Keratinocyte (primary cell): Measurements from ENCODE around the gene ADORA2B. TPM values are rescaled to one million over a fixed set of nuclear protein-coding genes. Genes with fewer than 3 reads are reported as not detected.
A peak's percentile ranks its signal among the peaks of the same experiment; 100 is the strongest.

ENCODE experiments used
- DNase-seq: peaks from one replicate; pipeline ENCODE4 v3.0.0-alpha.2; 2011; ENCODE audit warnings: low read depth, missing footprints, low spot score
- FAIRE-seq: peaks from 2 replicates; lab custom pipeline; 2011; peaks lifted over from hg19 to GRCh38; lab: Jason Lieb, UNC
- H2AFZ ChIP-seq: 2 replicates; pipeline ENCODE4 v1.6.0; 2012; ENCODE audit warnings: low read length, control low read depth, inconsistent platforms; ENCODE audit not compliant: control insufficient read depth
- H3K27ac ChIP-seq: 2 replicates; pipeline ENCODE4 v1.5.1; 2011; ENCODE audit warnings: low read length; ENCODE audit not compliant: control insufficient read depth, insufficient read depth
- H3K27me3 ChIP-seq: 3 replicates; pipeline ENCODE4 v1.6.0; 2011; ENCODE audit warnings: low read length; ENCODE audit not compliant: control insufficient read depth, insufficient read depth; ENCODE audit errors: extremely low read depth
- H3K36me3 ChIP-seq, 2 experiments: 2 replicates in 1 of 2; 3 replicates in 1 of 2; pipeline ENCODE4 v1.5.1; 2011; ENCODE audit warnings: low read length in 2 of 2, mild to moderate bottlenecking in 1 of 2; ENCODE audit not compliant: control insufficient read depth in 2 of 2, insufficient read depth in 2 of 2; ENCODE audit errors: extremely low read depth in 1 of 2
- H3K4me1 ChIP-seq: 3 replicates; pipeline ENCODE4 v1.5.1; 2011; ENCODE audit warnings: low read length; ENCODE audit not compliant: control insufficient read depth, insufficient read depth; ENCODE audit errors: extremely low read depth
- H3K4me2 ChIP-seq: 3 replicates; pipeline ENCODE4 v1.6.0; 2011; ENCODE audit warnings: low read depth, low read length; ENCODE audit not compliant: control insufficient read depth, insufficient read depth; ENCODE audit errors: extremely low read depth
- H3K4me3 ChIP-seq, 3 experiments: fragments of 200-600 bp in 1 of 3; sonication (generic) in 1 of 3; 2 replicates in 2 of 3; 3 replicates in 1 of 3; pipeline ENCODE4 v1.5.1; 2011 to 2016; ENCODE audit warnings: low read length in 3 of 3, mild to moderate bottlenecking in 3 of 3, control low read depth in 2 of 3, inconsistent platforms in 1 of 3, low read depth in 1 of 3, mixed read lengths in 1 of 3, mixed run types in 1 of 3, moderate library complexity in 1 of 3; ENCODE audit not compliant: control insufficient read depth in 2 of 3, insufficient read depth in 2 of 3; ENCODE audit errors: extremely low read depth in 1 of 3
- H3K79me2 ChIP-seq: 2 replicates; pipeline ENCODE4 v1.6.0; 2012; ENCODE audit warnings: low read length; ENCODE audit not compliant: control insufficient read depth, insufficient read depth
- H3K9ac ChIP-seq: 3 replicates; pipeline ENCODE4 v1.6.0; 2011; ENCODE audit warnings: low read length; ENCODE audit not compliant: control insufficient read depth, insufficient read depth; ENCODE audit errors: extremely low read depth
- H3K9me1 ChIP-seq: 3 replicates; pipeline ENCODE4 v1.6.0; 2011; ENCODE audit warnings: low read length; ENCODE audit not compliant: control insufficient read depth, insufficient read depth; ENCODE audit errors: extremely low read depth
- H3K9me3 ChIP-seq: 2 replicates; pipeline ENCODE4 v1.5.1; 2012; ENCODE audit warnings: low read depth, low read length; ENCODE audit not compliant: control insufficient read depth
- H4K20me1 ChIP-seq: 3 replicates; pipeline ENCODE4 v1.6.0; 2011; ENCODE audit warnings: low read length; ENCODE audit not compliant: control insufficient read depth, insufficient read depth; ENCODE audit errors: extremely low read depth
- CTCF ChIP-seq, 3 experiments: IDR thresholded peaks in 1 of 3; conservative IDR thresholded peaks in 1 of 3; optimal IDR thresholded peaks in 1 of 3; 2 replicates in 2 of 3; 3 replicates in 1 of 3; pipeline versions ENCODE3 to v1.5.1; 2011; ENCODE audit warnings: low read length in 3 of 3, mild to moderate bottlenecking in 3 of 3, moderate library complexity in 2 of 3, control low read depth in 1 of 3, inconsistent platforms in 1 of 3; ENCODE audit not compliant: insufficient read depth in 2 of 3; ENCODE audit errors: extremely low read depth in 1 of 3
- EZH2 ChIP-seq: IDR thresholded peaks from one replicate; pipeline ENCODE4 v1.6.1; 2012; ENCODE audit warnings: inconsistent platforms, mild to moderate bottlenecking, low read length, moderate library complexity
- dilution Hi-C: fragments of 300-500 bp; cut with MboI; formaldehyde crosslinking; loops from one replicate; pipeline ENCODE4 v1.7.0; 2020; ENCODE audit warnings: low sequenced_read_pairs; ENCODE audit not compliant: extremely low pct_ligation_motif_present
- polyA plus RNA-seq, 5 experiments: library from polyadenylated mRNA; depleted of rRNA in 3 of 5; stranded (reverse) in 3 of 5; stranded (forward) in 1 of 5; unstranded in 1 of 5; fragments of >200 nt; gene quantifications; 1 replicate in 1 of 5; 2 replicates in 3 of 5; 3 replicates in 1 of 5; pipeline versions ENCODE4 v1.2.1 to v1.2.3, GENCODE V29; 2011 to 2012; ENCODE audit warnings: missing spikeins in 2 of 5, low read depth in 1 of 5, low replicate concordance in 1 of 5

Gene ADORA2B
- polyA plus RNA-seq, 1 donor (not counting 4 experiments of a cell fraction or from before 2014, with no cell fraction given), result 50.0 TPM

- no peak overlapping the region for H2AFZ ChIP-seq
- peaks cover 89% of the 10 kb centered on the region for H3K79me2 ChIP-seq
- H3K4me1 ChIP-seq, result peaks cover 21% of the 10 kb centered on the region
- no peak overlapping the region for H3K9ac ChIP-seq
- TF ChIP-seq EZH2 (no peak), CTCF (optimal IDR thresholded peaks at IDR 0.05 in 1 of 3, IDR thresholded peaks at IDR 0.05 in 1 of 3, conservative IDR thresholded peaks at IDR 0.05 in 1 of 3; ENCODE audit: extremely low read depth in 1 of 3, insufficient read depth in 2 of 3, low read length in 3 of 3) (no peak)
- no peak overlapping the region for H3K4me3 ChIP-seq
- no peak for DNase-seq
- H3K27me3 ChIP-seq, result no peaks in the 10 kb centered on the region
- peak overlapping the region; percentile 7 for H3K4me2 ChIP-seq
- no peak overlapping the region for H3K27ac ChIP-seq
- H3K9me1 ChIP-seq, result peaks cover 6% of the 10 kb centered on the region
- H3K9me3 ChIP-seq, result no peaks in the 10 kb centered on the region
- dilution Hi-C loops, result no loop called here
- peak; percentile 36 for FAIRE-seq
- H3K36me3 ChIP-seq, result peaks cover 17 to 49% of the 10 kb centered on the region in 2 experiments
- peaks cover 11% of the 10 kb centered on the region for H4K20me1 ChIP-seq
These were observed 27.6 kb downstream of the ADORA2B start for GRCh38 chr17:15972497-15972951.

GRCh38 chr17:15973016-15973415 lies 28.1 kb downstream of the ADORA2B start:
- no peak overlapping the region for H3K27ac ChIP-seq
- H3K36me3 ChIP-seq, result peaks cover 19 to 49% of the 10 kb centered on the region in 2 experiments
- DNase-seq (no peak), FAIRE-seq (peak; percentile 69)
- no peak overlapping the region for H3K4me2 ChIP-seq
- no peak for TF ChIP-seq CTCF (optimal IDR thresholded peaks at IDR 0.05 in 1 of 3, IDR thresholded peaks at IDR 0.05 in 1 of 3, conservative IDR thresholded peaks at IDR 0.05 in 1 of 3; ENCODE audit: extremely low read depth in 1 of 3, insufficient read depth in 2 of 3, low read length in 3 of 3)
- no peak for TF ChIP-seq EZH2
- H2AFZ ChIP-seq, result no peak overlapping the region
- dilution Hi-C loops, result no loop called here
- no peaks in the 10 kb centered on the region for H3K27me3 ChIP-seq
- no peak overlapping the region for H3K9ac ChIP-seq
- H3K4me1 ChIP-seq, result peaks cover 21% of the 10 kb centered on the region
- peaks cover 87% of the 10 kb centered on the region for H3K79me2 ChIP-seq
- H4K20me1 ChIP-seq, result peaks cover 11% of the 10 kb centered on the region
- no peaks in the 10 kb centered on the region for H3K9me3 ChIP-seq
- H3K9me1 ChIP-seq, result peaks cover 6% of the 10 kb centered on the region
- H3K4me3 ChIP-seq, result no peak overlapping the region
